ENCODE measurements around the gene FYB1.

GRCh38 chr5:39193553-39194465, 25.6 kb downstream of the FYB1 start:
- TF ChIP-seq POLR2A (IDR thresholded peaks at IDR 0.05; ENCODE audit: borderline replicate concordance, extremely low read depth, insufficient read depth, insufficient read length) (no peak), POLR2AphosphoS5 (IDR thresholded peaks at IDR 0.05; ENCODE audit: low read depth, low read length) (no peak), EZH2 (IDR thresholded peaks at IDR 0.05) (no peak), CTCF (IDR thresholded peaks at IDR 0.05 in 2 of 3, conservative IDR thresholded peaks at IDR 0.05 in 1 of 3; ENCODE audit: borderline replicate concordance in 1 of 3, insufficient read depth in 1 of 3, low read depth in 2 of 3, low read length in 2 of 3) (no peak), TCF7L2 (IDR thresholded peaks at IDR 0.05; ENCODE audit: borderline replicate concordance, extremely low read depth, insufficient read depth, insufficient read length) (no peak), ZNF274 (IDR thresholded peaks at IDR 0.05; ENCODE audit: low read depth, low read length) (no peak), REST (IDR thresholded peaks at IDR 0.05; ENCODE audit: low read depth) (no peak), EGR1 (IDR thresholded peaks at IDR 0.05; ENCODE audit: low read depth) (no peak), CEBPB (IDR thresholded peaks at IDR 0.05; ENCODE audit: low read depth) (no peak)

All from HCT116 (cell line).